ENCODE results near the gene ATP23. TPM values are rescaled to one million over a fixed set of nuclear protein-coding genes. Genes with fewer than 3 reads are reported as not detected.

Gene ATP23
- total RNA-seq, 4 donors from 2014 or later = 3.6 to 18.3 (median 7.9) TPM

DNA sequence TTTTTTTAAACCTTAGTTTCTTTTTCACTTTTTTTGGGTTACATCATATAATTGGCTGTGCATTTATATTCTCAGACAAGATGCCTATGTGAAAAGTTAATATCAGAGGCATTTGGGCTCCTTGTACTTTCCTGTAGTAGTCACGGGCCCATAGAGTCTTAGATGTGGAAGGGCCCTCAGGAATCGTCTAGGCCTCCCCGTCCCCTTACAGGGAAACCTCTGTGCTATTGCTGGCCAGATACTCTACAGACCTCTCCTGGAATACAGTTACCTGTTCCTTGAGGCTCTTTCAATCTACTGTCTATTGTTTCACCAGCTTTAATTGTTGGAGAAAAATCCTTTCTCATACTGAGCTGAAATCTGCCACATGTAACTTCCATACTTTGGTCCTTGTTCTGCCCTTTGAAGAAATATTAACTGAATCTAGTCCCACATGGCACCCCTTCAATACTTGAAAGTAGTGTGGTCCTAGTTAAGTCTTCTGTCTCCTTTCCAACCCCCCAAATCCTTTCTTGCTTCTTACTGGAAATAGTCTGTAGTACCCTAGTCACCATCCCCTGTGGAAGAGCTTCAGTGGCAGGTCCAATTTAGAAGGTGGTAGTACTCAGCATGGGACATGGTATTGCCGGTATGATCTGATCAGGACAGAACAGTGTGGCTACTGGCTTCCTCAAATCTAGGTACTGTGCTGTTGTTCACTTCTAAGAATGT is 3.1 kb downstream of the ATP23 start:
- TF ChIP-seq, protein P1, sequence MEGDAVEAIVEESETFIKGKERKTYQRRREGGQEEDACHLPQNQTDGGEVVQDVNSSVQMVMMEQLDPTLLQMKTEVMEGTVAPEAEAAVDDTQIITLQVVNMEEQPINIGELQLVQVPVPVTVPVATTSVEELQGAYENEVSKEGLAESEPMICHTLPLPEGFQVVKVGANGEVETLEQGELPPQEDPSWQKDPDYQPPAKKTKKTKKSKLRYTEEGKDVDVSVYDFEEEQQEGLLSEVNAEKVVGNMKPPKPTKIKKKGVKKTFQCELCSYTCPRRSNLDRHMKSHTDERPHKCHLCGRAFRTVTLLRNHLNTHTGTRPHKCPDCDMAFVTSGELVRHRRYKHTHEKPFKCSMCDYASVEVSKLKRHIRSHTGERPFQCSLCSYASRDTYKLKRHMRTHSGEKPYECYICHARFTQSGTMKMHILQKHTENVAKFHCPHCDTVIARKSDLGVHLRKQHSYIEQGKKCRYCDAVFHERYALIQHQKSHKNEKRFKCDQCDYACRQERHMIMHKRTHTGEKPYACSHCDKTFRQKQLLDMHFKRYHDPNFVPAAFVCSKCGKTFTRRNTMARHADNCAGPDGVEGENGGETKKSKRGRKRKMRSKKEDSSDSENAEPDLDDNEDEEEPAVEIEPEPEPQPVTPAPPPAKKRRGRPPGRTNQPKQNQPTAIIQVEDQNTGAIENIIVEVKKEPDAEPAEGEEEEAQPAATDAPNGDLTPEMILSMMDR (IDR thresholded peaks at IDR 0.05) = no peak
- no peak for ATAC-seq (ENCODE audit: low FRiP score)
- no peak for DNase-seq (ENCODE audit: low spot score)

DNA sequence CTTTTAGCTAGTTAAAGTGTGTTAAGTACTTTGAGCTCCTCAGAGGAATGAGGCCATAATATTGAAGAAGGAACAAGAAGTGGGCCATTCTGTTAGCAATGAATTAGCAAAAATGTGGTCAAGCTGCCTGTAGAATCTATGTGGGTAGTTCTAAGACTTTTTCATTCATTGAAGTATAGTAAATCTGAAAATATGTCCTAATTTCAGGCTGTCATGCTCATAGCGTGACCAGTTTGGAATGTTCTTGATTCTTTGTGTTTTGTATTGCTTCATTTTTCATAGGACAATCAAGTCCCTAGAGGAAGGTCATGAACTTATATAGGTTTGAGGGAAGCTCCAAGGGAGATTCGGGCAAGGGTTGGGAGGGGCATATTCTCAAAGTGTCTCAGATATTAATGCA is 11.4 kb downstream of the ATP23 start:
- DNase-seq (ENCODE audit: low spot score) = no peak
- no peak for ATAC-seq (ENCODE audit: low FRiP score)
- TF ChIP-seq, protein P1 (IDR thresholded peaks at IDR 0.05) = no peak

DNA sequence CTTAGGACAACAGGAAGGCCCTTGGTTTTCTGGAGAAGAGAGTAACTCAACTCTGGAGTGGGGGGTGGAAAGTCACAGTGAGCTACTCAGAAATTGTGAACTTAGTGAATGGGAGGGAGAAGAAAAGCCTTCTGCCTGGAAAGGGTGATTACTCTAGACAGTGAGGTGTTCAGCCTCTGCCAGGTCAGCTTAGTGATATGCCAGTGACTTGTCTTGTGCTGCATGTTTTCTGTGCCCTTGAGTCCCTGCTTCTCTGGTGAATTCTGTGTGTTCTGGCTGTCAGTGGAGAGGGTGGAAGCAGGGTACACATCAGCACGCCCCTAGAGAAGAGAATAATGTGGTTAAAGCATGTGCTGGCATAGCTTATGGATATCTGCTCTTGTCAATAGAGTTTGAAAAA is 13.4 kb downstream of the ATP23 start:
- DNase-seq (ENCODE audit: low spot score) (no peak), ATAC-seq (ENCODE audit: low FRiP score) (no peak)
- TF ChIP-seq, protein P1 (IDR thresholded peaks at IDR 0.05) = no peak

DNA sequence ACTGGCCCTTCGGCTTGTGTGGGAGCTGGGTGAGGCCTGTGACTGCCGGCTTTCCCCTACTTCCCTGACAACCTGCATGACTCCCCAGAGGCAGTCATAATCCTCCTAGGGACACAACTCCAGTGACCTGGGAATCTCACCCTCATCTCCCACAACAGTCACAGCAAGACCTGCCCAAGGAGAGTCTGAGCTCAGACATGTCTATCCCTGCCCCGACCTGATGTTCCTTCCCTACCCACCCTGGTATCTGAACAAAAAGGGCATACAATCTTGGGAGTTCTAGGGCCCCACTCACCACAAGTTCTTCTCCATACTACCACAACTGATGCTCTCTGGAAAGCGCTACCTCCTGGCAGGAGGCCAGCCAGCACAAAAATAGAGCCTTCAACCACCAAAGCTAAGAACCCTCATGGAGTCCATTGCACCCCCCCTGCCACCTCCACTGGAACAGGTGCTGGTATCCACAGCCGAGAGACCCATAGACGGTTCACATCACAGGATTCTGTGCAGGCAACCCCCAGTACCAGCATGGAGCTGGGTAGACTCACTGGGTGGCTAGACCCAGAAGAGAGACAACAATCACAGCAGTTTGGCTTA is 16.8 kb downstream of the ATP23 start:
- TF ChIP-seq, protein P1 (IDR thresholded peaks at IDR 0.05) = no peak
- no peak for DNase-seq (ENCODE audit: low spot score)
- no peak for ATAC-seq (ENCODE audit: low FRiP score)

DNA sequence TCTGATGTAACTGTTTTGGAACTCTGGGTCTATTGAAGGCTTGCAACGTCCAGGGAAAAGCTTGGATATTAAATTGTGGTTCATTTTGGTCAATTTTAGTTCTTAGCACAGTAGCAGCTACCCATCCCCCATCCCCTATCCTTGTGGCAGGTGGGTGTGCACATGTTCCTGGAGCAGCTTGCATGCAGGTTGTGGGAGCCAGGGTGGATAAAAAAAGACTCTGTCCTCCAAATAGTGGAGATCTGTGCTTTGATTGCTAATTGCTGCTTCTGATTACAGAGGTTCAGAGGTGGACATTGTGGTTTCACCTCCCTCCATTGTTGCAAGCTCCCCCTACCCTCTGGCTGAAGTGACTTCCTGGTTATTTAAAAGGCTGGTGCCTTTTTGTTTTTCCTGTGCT is 23.1 kb downstream of the ATP23 start:
- ATAC-seq (ENCODE audit: low FRiP score) = no peak
- TF ChIP-seq, protein P1 (IDR thresholded peaks at IDR 0.05) = no peak
- DNase-seq (ENCODE audit: low spot score) = no peak

DNA sequence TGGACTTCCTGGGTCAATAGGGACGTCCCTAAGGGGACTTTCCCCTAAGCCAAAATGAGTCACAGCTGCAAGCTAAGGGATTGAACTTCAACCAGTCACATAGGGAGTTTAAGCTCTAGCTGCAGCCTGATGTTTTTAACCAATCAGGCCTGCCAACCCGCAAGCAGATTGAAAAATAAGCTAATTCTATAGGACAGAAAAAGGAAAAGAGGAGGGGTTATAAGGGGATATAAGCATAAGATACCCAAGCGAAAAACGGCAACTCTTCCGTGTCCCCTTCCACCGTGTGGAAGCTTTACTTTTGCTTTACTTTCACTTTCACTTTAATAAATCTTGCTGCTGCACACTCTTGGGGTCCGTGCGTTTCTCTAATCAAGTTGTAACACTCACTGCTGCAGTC is 24.4 kb downstream of the ATP23 start:
- TF ChIP-seq, protein P1 (IDR thresholded peaks at IDR 0.05) = no peak
- ATAC-seq (ENCODE audit: low FRiP score) (no peak), DNase-seq (ENCODE audit: low spot score) (no peak)

DNA sequence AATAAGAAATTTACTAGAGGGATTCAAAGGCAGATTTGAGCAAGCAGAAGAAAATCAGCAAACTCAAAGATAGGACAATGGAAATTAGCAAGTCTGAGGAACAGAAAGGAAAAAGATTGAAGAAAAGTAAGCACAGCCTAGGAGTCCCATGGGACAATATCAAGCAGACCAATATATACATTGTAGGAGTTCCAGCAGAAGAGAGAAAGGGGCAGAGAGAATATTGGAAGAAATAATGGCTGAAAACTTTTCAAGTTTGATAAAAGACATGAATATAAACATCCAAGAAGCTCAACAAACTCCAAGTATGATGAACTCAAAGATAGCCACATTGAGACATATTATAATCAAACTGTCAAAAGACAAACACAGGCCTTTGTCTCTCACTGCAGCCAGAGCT is 25.2 kb downstream of the ATP23 start:
- no peak for ATAC-seq (ENCODE audit: low FRiP score)
- DNase-seq (ENCODE audit: low spot score) = no peak
- TF ChIP-seq, protein P1 (IDR thresholded peaks at IDR 0.05) = no peak
